NB4 (cell line): ENCODE measurements around the gene PCDHGB4.
A peak's percentile ranks its signal among the peaks of the same experiment; 100 is the strongest.
"Not testable (repeated sequence)": the region's sequence is repeated elsewhere in the genome, so short reads cannot be mapped to it uniquely, and the experiment has no call there.

Experiments used
- DNase-seq: peaks from one replicate; pipeline ENCODE4 v3.0.0; 2010; ENCODE audit warnings: low read depth
- H3K4me3 ChIP-seq: one replicate; pipeline ENCODE4 v1.5.1; 2011; ENCODE audit warnings: mild to moderate bottlenecking, low read depth, low read length, moderate library complexity
- MYC ChIP-seq: IDR thresholded peaks from 2 replicates; pipeline ENCODE4 v1.6.1; 2011; ENCODE audit warnings: low read depth, low read length
- POLR2A ChIP-seq: IDR thresholded peaks from 2 replicates; pipeline ENCODE4 v1.6.1; 2011; ENCODE audit warnings: mild to moderate bottlenecking; ENCODE audit not compliant: insufficient read length; ENCODE audit errors: extremely low read depth
- TF ChIP-seq, protein P1 (sequence below): IDR thresholded peaks from one replicate; pipeline ENCODE4 v1.5.1; 2012; ENCODE audit warnings: low read depth, low read length
- TF ChIP-seq, protein P2 (sequence below): IDR thresholded peaks from 2 replicates; pipeline ENCODE4 v1.6.1; 2011; ENCODE audit warnings: low read depth, low read length

The PCDHGB4 gene

DNA sequence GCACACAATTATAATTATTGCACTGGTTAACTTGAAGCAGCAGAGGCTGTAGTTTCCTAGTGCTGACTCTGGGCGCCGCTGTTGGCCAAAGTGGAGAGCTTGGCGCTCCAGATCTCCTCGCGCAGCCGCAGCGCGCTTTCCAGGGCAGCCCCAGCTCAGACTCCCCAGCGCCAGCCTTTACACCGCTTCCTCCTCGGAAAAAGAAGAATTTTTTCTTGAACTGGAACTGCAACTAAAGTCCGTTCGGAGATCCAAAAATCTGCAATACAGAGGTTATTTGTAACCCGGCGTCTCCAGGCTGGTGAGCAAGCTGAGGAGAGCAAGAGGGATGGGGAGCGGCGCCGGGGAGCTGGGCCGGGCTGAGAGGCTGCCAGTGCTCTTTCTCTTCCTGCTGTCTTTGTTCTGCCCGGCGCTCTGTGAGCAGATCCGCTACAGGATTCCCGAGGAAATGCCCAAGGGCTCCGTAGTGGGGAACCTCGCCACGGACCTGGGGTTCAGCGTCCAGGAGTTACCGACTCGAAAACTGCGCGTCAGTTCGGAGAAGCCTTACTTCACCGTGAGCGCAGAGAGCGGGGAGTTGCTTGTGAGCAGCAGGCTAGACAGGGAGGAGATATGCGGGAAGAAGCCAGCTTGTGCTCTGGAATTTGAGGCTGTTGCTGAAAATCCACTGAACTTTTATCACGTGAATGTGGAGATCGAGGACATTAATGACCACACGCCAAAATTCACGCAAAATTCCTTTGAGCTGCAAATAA is at the start of gene PCDHGB4:
Gene PCDHGB4, plus strand, starts transcription at position 142 of the 755 bp plus-strand sequence. Its CDS starts 187 bp downstream, at position 329.
- not testable (repeated sequence) for H3K4me3 ChIP-seq, DNase-seq

DNA sequence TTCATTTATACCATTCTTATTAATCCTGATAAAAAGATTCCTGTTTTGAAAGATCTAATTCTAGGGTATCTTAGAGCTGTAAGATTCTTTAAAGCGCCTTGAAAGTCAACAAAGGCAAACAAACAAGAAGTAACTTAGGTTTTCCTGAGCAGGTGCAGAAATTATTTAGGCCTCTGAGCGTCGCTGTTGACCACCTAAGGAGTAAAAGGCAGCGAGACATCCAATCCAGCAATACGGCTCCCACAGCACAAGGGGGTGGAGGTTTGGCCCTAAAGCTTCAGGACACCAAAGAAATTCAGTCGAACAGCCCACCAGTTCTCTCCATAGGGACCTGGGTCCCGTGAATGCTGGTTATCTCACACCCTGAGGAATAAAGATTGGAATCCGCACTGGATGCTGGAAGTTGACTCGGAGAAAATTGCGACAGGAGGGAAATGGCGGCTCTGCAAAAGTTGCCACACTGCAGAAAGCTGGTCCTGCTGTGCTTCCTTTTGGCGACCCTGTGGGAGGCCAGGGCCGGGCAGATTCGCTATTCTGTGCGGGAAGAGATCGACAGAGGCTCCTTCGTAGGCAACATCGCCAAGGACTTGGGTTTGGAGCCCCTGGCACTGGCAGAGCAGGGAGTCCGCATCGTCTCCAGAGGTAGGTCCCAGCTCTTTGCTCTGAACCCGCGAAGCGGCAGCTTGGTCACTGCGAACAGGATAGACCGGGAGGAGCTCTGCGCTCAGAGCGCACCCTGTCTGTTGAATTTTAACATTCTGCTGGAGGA is 48.8 kb upstream of the PCDHGB4 start, which contains the start of gene PCDHGA2:
Gene PCDHGA2, plus strand, starts transcription at position 223 of the 769 bp plus-strand sequence.
- H3K4me3 ChIP-seq, result no peak within 1 kb of the TSS
- TF ChIP-seq, protein P1, sequence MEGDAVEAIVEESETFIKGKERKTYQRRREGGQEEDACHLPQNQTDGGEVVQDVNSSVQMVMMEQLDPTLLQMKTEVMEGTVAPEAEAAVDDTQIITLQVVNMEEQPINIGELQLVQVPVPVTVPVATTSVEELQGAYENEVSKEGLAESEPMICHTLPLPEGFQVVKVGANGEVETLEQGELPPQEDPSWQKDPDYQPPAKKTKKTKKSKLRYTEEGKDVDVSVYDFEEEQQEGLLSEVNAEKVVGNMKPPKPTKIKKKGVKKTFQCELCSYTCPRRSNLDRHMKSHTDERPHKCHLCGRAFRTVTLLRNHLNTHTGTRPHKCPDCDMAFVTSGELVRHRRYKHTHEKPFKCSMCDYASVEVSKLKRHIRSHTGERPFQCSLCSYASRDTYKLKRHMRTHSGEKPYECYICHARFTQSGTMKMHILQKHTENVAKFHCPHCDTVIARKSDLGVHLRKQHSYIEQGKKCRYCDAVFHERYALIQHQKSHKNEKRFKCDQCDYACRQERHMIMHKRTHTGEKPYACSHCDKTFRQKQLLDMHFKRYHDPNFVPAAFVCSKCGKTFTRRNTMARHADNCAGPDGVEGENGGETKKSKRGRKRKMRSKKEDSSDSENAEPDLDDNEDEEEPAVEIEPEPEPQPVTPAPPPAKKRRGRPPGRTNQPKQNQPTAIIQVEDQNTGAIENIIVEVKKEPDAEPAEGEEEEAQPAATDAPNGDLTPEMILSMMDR, result peak; percentile 6
- TF ChIP-seq MYC, result no peak
- DNase-seq, result no peak

DNA sequence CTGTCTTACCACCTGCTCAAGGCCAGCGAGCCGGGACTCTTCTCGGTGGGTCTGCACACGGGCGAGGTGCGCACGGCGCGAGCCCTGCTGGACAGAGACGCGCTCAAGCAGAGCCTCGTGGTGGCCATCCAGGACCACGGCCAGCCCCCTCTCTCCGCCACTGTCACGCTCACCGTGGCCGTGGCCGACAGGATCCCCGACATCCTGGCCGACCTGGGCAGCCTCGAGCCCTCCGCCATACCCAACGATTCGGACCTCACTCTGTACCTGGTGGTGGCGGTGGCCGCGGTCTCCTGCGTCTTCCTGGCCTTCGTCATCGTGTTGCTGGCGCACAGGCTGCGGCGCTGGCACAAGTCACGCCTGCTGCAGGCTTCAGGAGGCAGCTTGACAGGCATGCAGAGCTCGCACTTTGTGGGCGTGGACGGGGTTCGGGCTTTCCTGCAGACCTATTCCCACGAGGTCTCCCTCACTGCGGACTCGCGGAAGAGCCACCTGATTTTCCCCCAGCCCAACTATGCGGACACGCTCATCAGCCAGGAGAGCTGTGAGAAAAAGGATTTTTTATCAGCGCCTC is 46.6 kb upstream of the PCDHGB4 start:
- DNase-seq, H3K4me3 ChIP-seq: not testable (repeated sequence)

DNA sequence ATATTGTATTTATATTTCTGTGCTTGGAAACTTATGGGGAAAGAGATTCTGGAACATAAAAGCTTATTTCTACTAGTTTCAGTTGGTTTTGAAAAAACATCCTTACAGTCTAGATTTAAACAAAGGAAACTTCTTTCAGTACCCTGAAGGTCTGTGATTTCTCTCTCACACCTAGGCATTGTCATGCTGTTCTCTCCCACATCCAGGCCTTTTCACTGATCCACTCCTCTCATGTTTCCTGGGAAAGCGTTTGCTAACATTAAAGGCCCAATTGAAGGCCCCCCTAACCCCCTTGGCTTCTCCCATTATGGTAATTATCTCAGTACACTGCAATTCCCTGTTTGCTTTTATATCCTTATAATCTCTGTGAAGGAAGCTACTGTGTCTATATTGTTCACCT is 44.7 kb upstream of the PCDHGB4 start:
- TF ChIP-seq, protein P2, sequence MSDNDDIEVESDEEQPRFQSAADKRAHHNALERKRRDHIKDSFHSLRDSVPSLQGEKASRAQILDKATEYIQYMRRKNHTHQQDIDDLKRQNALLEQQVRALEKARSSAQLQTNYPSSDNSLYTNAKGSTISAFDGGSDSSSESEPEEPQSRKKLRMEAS, result no peak
- TF ChIP-seq POLR2A (no peak), MYC (no peak)
- TF ChIP-seq, protein P1, result no peak
- no peak for DNase-seq
- no peak overlapping the region for H3K4me3 ChIP-seq

DNA sequence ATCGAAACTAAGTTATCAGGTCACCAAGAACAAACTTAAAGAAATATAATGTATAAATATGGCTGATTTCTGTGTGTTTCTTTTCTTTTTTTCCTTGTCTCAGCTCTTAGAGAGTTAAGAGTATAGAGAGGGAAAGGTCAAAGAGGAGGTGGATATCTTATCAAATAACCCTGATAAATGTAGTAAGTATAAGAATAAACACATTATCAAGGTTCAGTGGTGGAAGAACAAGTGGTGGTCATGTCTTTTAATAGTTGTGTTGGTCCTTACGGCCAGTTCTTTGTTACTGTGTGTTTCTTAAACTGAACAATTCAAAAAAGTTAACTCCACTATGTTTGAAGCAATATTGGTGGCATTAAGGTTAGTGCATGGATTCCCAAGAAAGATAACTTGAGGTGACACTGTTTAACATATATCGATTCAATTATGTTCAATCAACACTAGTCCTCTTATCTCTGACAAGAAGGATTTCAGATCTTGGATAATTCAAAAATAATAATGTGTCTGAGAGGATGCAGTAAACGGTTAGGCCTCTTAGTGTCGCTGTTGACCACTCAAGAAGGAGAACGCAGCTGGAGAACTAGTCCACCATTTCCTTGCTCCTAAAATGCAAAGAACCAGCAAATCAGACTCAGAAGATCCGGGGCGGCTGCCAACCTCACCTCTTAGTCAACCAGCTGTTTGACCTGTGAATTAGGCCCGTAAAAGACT is 44.1 kb upstream of the PCDHGB4 start, which contains the start of gene PCDHGA3:
Gene PCDHGA3, plus strand, starts transcription at position 588 of the 711 bp plus-strand sequence. CDS start 205 bp downstream, outside the sequence.
- TF ChIP-seq, protein P2, result no peak
- TF ChIP-seq, protein P1, result peak; percentile 47
- TF ChIP-seq MYC, result no peak
- peak; percentile 50 for DNase-seq
- H3K4me3 ChIP-seq, result no peak within 1 kb of the TSS

DNA sequence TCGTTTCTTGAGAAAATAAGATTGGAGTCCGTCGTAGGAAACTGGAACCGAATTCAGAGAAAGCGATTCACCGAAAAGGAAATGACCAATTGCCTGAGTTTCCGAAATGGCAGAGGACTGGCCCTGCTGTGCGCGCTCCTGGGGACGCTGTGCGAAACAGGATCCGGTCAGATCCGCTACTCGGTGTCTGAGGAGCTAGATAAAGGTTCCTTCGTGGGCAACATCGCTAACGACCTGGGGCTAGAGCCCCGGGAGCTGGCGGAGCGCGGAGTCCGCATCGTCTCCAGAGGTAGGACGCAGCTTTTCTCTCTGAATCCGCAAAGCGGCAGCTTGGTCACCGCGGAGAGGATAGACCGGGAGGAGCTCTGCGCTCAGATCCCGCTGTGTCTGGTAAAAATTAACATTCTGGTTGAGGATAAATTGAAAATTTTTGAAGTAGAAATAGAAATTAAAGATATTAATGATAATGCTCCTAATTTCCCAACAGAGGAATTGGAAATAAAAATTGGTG is 43.5 kb upstream of the PCDHGB4 start:
- TF ChIP-seq, protein P2, result no peak
- TF ChIP-seq, protein P1, result no peak
- TF ChIP-seq POLR2A (no peak), MYC (no peak)
- no peak for DNase-seq
- H3K4me3 ChIP-seq, result no peak overlapping the region
